ENCODE measurements around the gene OR51F1.

DNA sequence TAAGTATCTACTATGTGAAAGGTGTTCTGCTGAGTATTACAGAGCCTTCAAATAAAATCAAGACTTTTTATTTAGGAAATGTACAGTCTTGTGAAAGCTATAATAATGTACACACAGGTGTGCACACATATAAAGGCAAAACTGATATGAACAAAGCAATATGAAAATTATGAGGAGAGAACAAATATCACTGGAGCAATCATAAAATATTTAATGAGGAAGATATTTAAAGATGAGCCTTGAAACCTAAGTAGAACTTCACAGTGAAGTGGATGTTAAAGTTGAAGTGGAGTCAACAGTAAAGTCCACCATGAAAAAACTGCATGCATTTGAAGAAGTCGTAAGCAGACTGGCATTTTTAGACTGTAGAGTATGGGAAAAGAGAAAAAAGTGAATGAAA lies 18.5 kb downstream of the OR51F1 start:
- TF ChIP-seq, protein P1, sequence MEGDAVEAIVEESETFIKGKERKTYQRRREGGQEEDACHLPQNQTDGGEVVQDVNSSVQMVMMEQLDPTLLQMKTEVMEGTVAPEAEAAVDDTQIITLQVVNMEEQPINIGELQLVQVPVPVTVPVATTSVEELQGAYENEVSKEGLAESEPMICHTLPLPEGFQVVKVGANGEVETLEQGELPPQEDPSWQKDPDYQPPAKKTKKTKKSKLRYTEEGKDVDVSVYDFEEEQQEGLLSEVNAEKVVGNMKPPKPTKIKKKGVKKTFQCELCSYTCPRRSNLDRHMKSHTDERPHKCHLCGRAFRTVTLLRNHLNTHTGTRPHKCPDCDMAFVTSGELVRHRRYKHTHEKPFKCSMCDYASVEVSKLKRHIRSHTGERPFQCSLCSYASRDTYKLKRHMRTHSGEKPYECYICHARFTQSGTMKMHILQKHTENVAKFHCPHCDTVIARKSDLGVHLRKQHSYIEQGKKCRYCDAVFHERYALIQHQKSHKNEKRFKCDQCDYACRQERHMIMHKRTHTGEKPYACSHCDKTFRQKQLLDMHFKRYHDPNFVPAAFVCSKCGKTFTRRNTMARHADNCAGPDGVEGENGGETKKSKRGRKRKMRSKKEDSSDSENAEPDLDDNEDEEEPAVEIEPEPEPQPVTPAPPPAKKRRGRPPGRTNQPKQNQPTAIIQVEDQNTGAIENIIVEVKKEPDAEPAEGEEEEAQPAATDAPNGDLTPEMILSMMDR (IDR thresholded peaks at IDR 0.05; ENCODE audit: low read length) = no peak
- TF ChIP-seq EZH2 (optimal IDR thresholded peaks at IDR 0.05; ENCODE audit: low read depth, low read length) = no peak

Data from MM.1S (cell line).